ENCODE data around the gene RTEL1.
A peak's percentile ranks its signal among the peaks of the same experiment; 100 is the strongest.
"Not testable (repeated sequence)": the region's sequence is repeated elsewhere in the genome, so short reads cannot be mapped to it uniquely, and the experiment has no call there.

RTEL1 gene

GRCh38 chr20:63627129-63627750 is 30.9 kb upstream of the RTEL1 start:
- DNase-seq (ENCODE audit: low read depth): peak; percentile 89

- no peak for DNase-seq (ENCODE audit: low read depth)
Observed at GRCh38 chr20:63627751-63628245, 30.3 kb upstream of the RTEL1 start.

GRCh38 chr20:63628246-63628975 is 29.7 kb upstream of the RTEL1 start:
- DNase-seq (ENCODE audit: low read depth): peak; percentile 46

DNA sequence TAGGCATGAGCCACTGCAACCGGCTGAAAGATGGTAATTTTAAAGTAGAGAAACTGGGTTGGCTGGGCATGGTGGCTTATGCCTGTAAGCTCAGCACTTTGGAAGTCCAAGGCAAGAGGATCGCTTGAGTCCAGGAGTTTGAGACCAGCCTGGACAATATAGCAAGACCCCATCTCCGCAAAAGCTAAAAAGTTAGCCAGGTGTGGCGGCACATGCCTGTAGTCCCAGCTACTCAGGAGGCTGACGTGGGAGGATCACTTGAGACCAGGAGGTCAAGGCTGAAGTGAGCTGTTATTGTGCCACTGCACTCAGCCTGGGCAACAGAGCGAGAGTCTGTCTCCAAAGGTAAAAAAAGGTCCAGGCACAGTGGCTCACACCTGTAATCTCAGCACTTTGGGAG is 27.2 kb upstream of the RTEL1 start:
- not testable (repeated sequence) for DNase-seq (ENCODE audit: low read depth)

DNA sequence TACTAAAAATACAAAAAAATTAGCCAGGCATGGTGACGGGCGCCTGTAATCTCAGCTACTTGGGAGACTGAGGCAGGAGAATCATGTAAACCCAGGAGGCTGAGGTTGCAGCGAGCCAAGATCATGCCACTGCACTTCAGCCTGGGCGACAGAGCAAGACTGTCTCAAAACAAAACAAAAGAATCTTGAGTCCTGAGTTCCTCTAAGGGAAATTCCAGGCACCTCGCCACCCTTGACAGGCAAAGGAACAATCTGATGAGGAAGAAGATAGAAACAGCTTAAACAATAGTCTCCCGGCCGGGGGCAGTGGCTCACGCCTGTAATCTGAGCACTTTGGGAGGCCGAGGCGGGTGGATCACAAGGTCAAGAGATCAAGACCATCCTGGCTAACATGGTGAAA is 26.7 kb upstream of the RTEL1 start:
- DNase-seq (ENCODE audit: low read depth): not testable (repeated sequence)

GRCh38 chr20:63633732-63634131 is 24.4 kb upstream of the RTEL1 start:
- no peak for DNase-seq (ENCODE audit: low read depth)

DNA sequence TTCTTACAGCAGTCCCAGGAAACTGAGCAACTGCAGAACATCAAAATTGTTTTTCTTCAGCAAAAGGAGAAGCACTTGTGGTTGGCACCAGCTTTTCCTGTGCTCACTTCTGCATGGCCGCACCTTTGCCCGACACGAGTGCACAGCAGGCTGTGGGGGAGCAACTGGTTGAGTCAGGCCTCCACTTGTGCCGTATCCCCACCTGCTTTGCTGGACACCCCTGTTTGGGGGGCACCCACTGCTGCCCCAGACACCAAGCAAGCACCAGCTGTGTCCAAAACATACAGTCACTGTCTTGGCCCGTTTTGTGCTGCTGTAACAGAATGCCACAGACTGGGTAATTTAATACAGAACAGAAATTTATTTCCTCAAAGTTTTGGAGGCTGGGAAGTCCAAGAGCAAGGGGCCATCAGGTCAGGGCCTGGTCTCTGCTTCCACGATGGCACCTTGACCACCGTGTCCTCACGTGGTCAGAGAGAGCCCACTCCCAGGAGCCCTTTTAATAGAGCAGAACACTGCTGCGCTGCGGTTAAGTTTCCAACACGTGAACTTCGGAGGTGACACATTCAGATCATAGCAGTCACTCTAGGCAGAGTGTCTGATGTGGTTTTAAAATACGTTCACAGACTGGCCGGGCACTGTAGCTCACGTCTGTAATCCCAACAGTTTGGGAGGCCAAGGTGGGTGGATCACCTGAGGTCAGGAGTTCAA is 22.5 kb upstream of the RTEL1 start:
- DNase-seq (ENCODE audit: low read depth): peak; percentile 52

- DNase-seq (ENCODE audit: low read depth): no peak
Observed at GRCh38 chr20:63636752-63637628, 21.1 kb upstream of the RTEL1 start.

DNA sequence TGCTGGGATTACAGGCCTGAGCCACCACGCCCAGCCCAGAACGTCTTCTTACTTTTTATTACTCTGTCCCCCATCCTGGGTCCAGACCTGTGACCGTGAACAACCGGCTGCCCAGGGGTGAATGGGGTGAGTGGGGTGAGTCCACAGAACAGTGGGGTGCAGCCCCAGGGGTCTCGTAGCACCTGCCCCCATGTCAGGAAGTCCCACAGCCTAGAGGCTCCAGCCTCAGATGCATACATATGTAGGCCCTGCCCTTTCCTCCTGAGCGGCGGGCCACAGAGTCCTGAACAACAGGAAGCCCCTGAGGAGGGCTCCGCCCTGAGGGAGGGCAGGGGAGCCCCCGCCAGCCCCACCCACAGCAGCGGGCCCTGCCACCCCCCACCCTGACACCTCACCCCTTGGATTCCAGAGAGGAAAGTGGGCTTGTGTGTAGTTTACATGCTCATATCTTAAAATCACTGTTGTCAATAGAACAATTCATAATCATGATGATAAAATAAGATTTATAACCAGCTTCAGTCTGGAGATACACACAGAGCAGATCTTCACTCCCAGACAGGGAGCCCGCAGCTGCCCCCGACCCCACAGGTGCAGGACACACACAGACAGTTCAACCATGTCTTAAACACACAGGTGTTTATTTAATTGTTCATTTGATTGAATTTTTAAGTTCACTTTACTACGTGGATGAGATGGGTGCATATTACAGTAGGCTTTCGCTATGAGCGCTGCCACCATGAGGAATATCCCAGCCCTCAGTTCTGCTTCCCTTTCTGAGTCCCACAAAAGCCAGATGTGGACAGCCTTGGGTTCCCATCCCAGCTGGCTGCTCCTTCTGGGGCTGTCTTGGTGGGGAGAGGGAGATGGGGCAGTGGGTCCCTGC is 18.8 kb upstream of the RTEL1 start:
- peak; percentile 48 for DNase-seq (ENCODE audit: low read depth)

GRCh38 chr20:63640086-63640485 is 18.0 kb upstream of the RTEL1 start:
- DNase-seq (ENCODE audit: low read depth): no peak

- DNase-seq (ENCODE audit: low read depth): not testable (repeated sequence)
Observed at GRCh38 chr20:63640686-63641085, 17.4 kb upstream of the RTEL1 start.

GRCh38 chr20:63641146-63641791 is 16.8 kb upstream of the RTEL1 start:
- peak; percentile 40 for DNase-seq (ENCODE audit: low read depth)

DNA sequence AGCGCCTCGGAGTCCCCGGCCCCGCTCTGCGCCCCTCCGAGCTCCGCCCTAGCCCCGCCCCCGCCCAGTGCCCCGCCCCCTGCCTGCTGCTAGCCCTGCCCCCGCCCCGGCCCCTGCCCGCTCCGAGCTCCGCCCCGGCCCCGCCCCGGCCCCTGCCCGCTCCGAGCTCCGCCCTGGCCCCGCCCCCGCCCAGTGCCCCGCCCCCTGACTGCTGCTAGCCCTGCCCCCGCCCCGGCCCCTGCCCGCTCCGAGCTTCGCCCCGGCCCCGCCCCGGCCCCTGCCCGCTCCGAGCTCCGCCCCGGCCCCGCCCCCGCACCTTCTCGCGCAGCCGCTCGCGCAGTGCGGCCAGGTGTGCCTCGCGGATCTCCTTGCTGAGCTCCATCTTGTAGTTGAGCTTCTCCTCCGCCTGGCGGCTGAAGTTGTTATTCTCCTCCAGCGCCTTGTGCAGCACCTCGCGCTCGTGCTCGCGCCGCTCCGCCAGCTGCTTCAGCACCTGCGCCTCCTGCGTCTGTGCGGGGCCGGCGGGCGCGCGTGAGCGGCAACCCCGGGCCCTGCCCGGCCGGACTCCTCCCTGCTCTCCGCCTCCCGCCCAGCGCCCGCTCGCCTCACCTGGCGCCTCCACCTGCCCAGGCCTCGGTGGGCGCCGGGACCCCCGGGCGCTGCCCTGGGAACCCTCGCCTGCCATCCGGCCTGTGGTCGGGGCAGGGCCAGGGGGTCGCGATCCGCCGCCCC is 16.2 kb upstream of the RTEL1 start:
- peak; percentile 95 for DNase-seq (ENCODE audit: low read depth)

- DNase-seq (ENCODE audit: low read depth): no peak
Observed at GRCh38 chr20:63642527-63643247, 15.4 kb upstream of the RTEL1 start.

GRCh38 chr20:63643499-63643898 is 14.6 kb upstream of the RTEL1 start:
- DNase-seq (ENCODE audit: low read depth): no peak

- no peak for DNase-seq (ENCODE audit: low read depth)
Observed at GRCh38 chr20:63643946-63644345, 14.2 kb upstream of the RTEL1 start.

DNA sequence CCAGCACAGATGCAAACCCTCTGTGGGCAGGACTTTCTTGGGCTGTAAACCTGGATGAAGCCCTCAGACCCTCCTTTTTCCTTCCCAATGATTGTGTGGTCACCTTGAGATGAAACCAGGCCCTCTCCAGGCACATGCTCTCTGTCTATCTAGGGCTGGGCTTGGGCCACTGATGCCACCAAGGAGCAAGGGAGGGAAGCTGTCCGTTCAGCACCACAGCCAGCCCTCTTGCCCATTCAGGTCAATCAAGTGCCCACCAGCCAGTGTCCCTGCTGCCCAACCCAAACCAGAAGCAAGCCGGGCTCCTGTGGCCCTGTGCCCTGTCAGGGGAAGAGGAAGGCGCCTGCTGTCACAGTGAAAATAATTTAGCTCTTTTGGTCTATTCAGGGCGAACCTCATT is 12.9 kb upstream of the RTEL1 start:
- no peak for DNase-seq (ENCODE audit: low read depth)

- DNase-seq (ENCODE audit: low read depth): no peak
Observed at GRCh38 chr20:63648190-63648589, 9.9 kb upstream of the RTEL1 start.

Measured in stimulated activated CD8-positive, alpha-beta memory T cell treated with anti-CD3 and anti-CD28 coated beads, Interleukin-12 subunit alpha, Interleukin-12 subunit beta, amount 100 ng/mL, for 4 hours (primary cell).